GM21447 (cell line): ENCODE results near the gene SLC22A23.

Source experiments
- ATAC-seq: cut with Tn5 transposase; IDR thresholded peaks from one replicate; pipeline ENCODE4 v1.9.1; 2021; ENCODE audit not compliant: unreplicated experiment

SLC22A23 gene

DNA sequence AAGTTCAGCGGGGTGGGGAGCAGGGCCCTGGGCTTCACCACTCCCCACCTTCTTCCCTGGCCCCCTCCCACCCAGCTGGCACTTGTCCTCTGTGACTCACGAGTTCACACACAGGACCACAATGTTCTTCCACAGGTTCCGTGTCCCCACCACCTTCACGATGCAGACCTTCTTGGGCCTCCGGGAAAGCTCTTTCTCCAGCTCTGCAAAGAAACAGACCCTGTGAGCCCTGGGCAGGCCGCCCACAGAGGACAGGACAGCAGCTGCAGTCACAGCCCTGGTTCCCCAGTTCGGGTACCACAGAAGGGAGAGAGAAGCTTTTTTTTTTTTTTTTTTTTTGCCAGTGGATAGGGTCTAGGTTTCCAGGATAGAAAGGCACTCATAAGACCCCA is 167.2 kb downstream of the SLC22A23 start:
- no peak for ATAC-seq

DNA sequence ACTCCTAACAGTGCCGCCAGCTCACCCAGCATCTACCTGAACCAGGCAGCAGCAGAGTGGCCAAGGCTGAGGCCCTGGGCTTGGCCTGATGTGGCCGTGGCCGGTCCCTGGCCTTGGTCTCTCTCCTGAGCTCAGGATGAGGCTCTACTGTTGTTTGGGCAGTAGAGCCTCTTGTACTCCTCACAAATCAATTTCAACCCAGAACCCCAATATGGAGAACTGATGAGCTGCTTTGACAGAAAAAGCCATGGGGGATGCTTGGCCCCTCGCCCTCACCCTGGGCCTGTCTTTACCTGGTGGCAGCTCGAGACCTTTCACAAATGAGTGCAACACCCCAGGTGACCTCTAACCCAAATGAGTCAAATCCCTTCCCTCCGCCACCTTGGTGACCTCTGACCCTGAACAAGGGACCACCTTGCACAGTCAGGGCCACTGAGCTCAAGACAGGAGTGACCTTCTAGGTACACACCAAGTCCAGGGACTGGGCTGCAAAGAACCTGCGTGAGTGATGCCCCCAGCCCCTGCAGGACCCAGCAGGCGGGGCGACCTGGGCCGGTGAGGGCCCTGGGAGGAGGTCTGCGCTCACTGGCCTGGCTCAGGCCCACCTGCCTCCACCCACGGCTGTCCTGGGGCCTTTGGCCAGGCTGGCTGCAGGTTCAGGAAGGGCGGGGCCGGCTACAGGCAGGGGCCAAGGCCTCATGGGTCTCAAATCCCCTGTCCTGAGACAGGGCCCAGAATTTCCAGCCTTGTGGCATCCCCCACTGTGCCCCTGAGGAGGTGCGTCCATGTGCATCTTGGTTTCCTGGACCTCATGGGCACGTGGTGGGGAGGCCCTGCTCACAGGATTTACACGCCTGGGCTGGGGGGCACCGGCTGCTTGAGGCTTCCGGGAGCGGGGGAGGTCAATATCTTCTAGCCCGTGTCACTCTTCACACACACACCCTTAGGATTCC is 167.9 kb downstream of the SLC22A23 start:
- ATAC-seq = no peak

DNA sequence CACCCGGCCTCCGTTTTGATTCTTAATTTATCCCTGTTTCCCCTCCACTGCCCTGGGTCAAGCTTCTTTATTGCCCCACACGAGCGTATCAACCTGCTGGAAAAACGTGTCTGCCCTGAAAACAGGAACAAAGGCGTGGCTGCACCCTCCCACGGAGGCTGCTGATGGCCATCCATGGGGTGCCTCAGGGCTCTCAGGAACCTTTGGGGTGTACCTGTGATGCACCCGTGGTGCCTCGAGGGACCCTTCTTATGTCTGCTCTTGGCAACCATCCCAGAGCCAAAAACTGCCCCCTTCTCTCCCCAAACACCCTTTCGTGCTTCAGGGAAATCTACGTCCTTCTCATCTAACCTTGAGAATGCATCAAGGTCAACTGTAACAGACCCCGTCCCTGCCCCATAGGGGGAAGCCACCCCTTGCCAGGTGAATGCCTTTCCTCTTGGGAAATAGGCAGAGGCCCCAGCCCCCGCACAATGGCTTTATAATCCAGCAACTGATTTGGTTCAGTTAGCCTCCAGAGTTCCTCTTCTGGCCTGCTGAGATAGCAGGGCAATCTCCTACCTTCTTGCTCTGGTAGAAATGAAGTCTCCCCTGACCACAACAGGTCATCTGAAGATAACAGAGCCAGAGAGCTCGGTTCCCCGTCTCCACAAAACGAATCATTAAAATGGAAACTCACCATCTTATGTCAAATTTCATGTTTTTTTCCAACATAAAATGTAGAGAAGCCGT is 168.7 kb downstream of the SLC22A23 start:
- no peak for ATAC-seq

DNA sequence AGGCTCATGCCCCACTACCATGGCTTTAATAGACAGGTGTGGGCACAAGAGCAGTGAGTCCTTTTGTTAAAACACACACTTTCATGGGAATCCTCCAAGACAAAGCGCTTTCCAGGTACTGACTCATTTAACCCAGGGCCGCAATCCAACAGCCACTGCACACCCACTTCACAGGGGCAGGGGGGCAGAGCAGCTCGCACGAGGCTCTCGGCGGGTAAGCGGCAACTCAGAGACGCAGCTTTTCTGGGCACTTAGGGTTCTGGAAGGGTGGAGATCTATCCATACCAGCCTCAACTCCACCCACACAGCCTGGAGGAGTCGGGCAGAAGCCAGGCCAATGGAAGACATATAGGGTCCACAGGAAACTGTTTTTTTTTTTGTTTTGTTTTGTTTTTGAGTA is 169.5 kb downstream of the SLC22A23 start:
- no peak for ATAC-seq

DNA sequence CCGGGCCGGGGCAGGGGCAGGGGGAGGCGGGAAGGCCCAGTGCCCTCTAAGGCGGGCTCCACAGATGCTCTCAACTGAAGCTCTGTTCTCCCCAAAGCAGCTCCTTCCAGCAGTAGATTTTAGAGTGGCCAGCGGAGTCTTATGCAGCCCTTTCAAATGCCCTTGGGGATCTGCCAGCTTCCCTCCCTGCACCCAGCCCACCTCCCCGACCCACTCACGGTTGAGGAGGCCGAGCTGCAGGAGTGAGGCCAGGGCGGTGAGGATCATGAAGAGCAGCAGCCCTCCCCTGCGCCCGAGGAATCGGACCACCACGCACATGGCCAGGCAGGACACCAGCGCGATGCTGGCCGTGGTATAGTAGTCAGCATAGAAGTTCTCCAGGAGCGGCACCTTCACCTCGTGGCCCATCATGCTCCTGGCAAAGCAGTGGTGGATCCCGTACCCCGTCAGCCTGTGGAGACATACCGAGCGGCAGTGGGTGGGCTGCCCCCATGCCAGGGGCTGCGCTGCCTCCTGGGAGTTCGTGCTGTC is 170.1 kb downstream of the SLC22A23 start:
- no peak for ATAC-seq

DNA sequence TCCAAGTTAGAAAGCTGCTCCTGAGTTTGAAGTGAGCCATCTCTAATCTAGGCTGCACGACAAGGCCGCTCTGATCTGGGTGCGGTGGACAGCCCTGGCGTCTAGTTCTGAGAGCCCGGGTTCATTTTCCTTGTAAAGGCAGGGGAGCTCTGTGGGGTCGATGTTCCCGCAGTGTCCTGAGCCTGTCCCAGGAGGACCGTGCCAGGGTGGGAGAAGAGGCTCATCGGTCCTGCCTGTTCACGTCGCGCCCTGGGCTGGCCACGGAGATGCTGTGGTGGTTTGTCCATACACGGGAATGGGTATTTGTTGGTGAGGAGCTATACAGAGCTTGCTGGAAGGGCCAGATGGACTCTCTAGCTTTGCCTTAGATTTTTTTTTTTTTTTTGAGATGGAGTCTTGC is 171.1 kb downstream of the SLC22A23 start:
- ATAC-seq = no peak

DNA sequence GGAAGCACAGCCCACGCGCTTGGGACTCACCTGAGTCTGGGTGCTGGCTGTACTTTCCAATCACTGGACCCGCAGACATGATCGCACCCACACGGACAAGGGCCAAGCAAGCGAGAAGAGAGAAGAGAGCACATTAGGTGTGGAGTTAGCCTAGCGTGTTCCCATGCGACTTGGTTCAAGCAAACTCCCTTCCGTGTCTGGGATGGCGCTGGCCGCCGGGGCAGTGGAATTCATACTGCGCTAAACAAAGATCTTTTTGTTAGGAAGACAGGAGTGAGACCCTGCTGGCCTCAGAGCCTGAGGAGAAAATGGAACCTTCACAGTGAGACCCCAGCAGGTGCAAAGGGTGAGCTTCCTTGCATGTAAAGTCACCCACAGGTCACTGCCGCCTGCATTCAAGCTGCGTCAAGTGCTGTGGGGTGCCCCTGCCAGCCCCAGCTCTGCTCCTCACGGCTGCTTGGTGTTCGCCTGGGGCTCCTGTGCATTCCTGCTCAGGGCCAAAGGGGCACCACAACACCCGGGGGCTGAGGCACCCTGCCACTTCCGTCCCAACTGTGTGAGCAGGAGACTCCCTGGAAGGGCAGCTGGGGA is 171.7 kb downstream of the SLC22A23 start:
- no peak for ATAC-seq

DNA sequence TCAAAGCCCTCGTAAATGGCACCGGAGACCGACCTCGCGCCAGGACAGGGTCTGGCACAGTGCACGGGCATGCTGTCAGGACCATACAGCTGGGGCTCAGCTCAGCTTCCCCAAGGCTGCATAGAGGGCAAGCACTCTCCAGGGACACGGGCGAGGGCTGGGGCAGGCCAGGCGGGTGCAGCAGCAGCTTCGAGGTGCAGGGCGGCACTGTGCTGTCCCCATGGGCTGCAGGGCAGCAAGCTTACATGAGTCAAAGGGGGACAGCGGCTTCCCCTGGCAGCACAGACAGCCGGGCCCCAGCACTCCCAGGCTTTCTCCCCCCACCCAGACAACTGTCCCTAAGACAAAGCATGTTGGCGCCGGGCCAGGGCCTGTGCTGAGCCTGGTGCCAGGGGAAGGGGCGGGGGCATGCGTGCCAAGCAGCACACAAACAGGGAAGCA is 172.4 kb downstream of the SLC22A23 start:
- no peak for ATAC-seq

DNA sequence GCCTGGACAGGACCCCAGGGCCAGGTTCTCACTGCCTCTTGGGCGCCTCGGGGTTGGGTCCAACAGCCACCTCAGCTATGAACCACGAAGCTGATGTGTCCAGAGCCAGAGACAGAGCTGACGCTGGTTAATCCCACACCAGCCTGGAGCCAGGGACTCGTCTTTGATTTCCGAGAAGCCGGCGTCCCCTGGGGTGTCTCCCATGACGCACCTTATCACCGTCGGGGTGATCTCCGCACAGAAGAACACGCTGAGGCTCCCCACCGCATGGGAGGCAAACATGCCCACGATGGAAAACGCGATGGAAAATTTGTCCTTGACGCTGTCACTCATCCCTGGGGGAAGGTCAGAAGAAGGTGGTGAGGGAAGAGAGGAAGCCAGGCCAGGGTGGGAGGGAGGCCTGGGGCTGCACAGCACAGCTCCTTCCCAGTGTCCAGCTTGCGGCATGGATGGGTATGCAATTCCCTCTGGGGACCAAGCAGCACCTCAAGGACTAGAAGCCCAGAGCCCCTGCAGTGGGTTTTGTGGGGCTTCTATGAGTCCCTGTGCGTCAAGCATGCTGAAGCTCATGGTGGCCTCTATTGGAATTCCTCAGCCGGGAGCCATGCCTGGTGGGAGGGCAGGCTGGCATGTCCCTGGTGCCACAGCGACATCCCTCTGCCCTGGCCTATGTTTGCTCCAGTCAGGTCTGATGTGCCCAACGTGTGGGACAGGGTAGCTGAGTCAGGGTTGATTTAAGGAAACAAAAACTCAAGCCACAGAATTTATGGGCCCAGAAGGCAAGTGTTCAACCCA is 173.0 kb downstream of the SLC22A23 start:
- no peak for ATAC-seq

DNA sequence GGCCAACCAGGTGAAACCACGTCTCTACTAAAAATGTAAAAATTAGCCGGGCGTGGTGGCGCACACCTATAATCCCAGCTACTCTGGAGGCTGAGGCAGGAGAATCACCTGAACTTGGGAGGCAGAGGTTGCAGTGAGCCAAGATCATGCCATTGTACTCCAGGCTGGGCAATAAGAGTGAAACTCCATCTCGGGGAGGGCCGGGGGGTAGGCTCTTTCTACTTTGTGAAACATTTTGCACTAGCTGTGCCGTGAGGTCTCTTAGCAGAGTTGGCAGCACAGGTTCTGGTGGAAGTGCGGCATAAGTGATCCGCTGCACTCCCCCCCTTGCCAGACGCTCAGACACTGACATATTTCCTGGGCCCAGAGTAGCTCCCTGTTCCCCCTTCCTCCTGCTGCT is 173.6 kb downstream of the SLC22A23 start:
- no peak for ATAC-seq

DNA sequence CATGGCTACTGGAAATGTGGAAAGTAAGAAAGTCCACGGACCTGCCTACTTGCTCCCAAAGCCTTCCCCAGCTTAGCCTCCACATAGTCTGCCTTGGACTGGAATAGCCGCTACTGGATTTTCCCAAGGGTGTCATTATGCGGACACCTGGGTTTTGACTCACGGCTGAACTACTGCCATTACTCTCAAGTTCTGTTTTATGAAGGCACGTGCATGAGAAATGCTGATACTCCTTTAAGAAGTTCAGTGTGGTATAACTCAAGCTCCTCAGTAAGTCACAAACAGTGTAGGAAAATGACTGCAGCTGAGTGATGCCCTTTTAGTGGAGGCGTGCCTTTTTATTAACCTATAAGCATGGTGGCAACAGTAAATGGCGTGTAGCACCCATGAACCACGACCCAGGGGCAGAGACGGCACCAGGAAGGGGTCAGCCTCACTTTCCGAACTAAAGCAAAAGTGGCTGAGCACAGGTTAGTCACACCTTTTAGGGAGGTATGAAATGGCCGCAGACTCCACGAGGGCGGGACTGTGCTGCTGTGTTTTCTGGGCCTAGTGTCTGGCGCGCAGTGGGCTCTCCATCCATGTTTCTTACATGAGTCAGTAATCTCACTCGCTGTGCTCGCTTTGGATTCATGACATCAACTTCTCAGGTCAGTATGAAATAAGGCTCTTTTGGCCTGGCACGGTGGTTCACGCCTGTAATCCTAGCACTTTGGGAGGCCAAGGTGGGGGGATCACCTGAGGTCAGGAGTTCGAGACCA is 174.2 kb downstream of the SLC22A23 start:
- no peak for ATAC-seq

DNA sequence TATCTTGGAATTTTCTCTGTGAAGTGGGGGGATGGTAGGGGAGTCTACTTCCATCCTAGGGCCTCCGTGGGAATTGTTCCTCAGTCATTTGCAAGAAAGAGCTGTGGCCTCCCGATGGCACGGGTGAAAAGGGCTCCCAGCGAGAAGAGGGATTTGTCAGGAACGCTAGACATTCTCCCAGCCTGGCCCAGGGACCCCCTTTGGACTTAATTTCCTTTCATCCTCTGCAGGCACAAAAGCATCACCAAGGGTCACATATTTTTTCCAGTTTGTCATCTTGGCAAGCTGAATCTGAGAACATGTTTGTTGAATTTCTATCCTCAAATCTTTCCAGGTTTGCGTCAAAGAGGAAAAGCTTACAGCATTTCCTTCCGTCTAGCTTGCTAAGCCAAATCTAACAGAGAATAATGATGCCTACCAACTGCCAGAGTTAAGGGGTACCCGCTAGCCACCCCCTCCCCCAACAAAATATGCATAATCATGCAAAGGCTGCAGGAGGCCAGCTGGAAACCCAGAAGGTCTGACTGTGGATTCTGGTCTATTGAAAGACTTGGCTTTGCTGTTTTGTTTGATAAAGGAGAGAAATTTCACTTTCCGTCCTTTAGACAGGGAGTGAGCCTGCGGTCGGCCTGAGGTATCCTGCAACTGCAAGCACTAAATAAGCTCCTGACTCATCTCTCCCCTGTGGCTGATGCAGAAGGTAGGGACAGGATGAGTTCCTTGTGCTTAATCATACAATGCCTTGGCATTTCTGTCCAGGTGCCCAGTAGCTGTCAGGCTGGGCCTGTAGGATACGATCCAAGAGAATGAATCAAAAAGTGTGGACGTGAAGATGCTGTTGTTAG is 175.0 kb downstream of the SLC22A23 start:
- ATAC-seq = no peak

DNA sequence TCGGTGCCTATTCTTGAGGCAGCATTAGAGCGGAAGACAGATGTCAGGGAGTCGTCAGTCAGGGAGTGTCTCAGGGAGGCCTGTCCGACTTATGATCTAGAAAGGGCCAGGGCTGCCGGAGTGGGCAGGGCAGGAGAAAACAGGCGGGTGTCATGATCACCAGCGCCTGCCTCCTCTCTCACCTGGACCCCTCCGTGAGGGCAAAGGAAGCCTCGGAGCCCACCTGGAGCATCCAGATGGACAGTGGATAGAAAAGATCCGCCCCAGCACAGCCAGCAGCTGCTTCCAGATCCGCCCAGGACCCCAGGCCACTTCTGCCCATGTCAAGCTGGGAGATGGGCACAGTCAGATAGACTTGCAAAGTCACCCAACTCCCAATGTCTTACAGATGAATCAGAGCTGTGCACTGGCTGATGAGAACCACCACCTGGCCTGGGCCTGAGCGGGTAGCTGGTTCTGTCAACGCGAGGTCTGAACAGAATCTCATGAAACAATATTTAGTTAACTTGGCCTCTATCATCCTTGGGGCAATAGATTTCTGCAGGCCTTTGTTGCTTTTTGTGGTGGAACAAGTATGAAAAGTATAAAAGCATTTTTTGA is 175.9 kb downstream of the SLC22A23 start:
- ATAC-seq = no peak

DNA sequence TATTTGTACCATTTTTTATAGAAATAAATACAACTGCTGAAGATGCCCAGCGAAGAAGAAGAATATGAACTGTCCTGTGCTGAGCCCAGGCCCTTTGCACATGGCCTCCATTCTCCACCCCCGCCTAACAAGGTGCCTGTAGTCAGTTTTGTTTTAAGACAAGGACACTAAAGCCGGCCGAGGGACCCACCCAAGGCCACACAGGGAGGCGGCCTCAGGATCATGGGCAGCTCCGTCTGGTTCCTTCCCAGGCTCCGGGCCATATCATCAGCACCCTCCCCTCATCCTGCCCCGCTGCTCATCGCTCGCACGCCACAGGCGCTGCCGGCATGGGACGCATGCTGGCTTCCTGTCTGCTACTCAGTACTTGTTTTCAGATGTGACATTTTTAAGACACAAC is 176.8 kb downstream of the SLC22A23 start:
- ATAC-seq = no peak

DNA sequence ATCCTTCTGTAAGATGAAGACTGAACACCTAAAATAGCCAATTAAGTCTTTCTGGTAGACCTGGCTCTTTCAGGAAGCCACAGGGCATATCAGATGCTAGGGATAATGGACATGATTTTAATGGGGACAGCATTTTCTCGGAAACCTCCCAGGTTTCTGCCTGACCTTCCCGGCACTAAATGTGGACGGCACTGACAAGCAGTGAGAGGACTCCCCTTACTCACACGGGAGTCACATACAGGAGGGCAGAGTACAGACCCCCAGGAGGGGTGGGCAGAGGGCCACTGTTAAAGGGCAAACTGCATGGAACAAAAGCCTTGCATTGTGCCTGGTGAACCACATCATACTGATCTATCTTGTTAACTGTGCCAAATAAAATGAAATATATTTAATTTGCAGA is 178.2 kb downstream of the SLC22A23 start:
- no peak for ATAC-seq

DNA sequence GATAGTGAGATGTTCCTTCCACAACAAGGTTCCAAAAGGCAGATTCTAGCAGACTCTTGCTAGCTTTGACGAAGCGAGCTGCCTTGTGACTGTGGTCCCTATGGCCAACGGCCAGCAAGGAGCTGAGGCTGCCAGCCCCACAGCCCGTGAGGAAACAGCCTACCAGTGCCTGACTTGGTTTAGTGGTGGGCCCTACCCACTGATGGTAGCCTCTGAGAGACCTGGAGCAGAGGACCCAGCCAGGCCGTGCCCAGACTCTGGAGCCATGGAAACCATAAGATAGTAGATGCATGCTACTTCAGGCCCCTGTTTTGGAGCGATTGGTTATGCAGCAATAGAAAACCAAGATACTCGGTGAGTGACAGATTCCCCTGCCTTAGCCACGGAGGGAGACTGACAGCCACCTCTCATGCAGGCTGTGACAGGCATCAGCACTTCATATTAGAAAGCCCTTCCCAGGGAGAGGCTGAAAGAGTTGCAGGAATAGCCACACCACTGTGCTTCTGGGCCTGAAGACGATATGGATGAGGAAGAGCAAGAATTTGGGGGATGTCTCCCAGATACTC is 178.9 kb downstream of the SLC22A23 start:
- ATAC-seq = no peak

DNA sequence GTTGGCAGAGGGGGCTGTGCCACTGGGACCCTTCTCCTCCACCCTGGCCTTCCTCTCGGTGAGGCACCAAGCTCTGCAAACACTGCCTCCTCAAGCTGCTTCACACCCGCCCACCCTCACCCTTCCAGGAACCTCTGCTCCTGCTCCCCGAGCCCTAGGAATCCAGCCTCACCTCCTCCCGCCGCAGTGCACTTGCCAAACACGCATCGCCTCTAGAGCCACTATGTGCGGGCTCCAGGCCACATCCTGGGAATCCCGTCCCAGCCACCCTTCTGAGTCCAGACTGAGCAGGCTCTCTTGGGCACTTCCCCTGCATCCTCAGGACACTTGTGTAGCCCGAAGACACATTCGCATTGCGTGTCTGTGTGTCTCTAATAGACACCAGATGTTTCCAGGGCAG is 179.6 kb downstream of the SLC22A23 start:
- no peak for ATAC-seq
